Mesothelial cell of epicardium (in vitro differentiated cells): Measurements from ENCODE around the gene CREG1. TPM values are rescaled to one million over a fixed set of nuclear protein-coding genes. Genes with fewer than 3 reads are reported as not detected.
A peak's percentile ranks its signal among the peaks of the same experiment; 100 is the strongest.

ENCODE experiments used
- DNase-seq, 2 experiments: peaks; one replicate each; pipeline ENCODE4 v3.0.0; 2021; ENCODE audit warnings: low spot score in 2 of 2; ENCODE audit not compliant: unreplicated experiment in 2 of 2
- H3K27ac Mint-ChIP-seq: 2 replicates; pipeline ENCODE4 v1.8.0; 2021; ENCODE audit warnings: mixed read lengths
- H3K27me3 Mint-ChIP-seq: 2 replicates; pipeline ENCODE4 v1.8.0; 2021; ENCODE audit warnings: low read depth, mixed read lengths
- H3K36me3 Mint-ChIP-seq: 2 replicates; pipeline ENCODE4 v1.8.0; 2021; ENCODE audit warnings: mixed read lengths
- H3K4me1 Mint-ChIP-seq: 2 replicates; pipeline ENCODE4 v1.8.0; 2021; ENCODE audit warnings: mixed read lengths
- H3K4me3 Mint-ChIP-seq: 2 replicates; pipeline ENCODE4 v1.8.0; 2021; ENCODE audit warnings: mild to moderate bottlenecking, moderate library complexity, mixed read lengths
- H3K9me3 Mint-ChIP-seq: 2 replicates; pipeline ENCODE4 v1.8.0; 2021; ENCODE audit warnings: mixed read lengths
- CTCF ChIP-seq: fragments of 200-600 bp; sonication (generic); IDR thresholded peaks from one replicate; pipeline ENCODE4 v1.5.0; 2021; ENCODE audit warnings: antibody characterized with exemption; ENCODE audit not compliant: unreplicated experiment
- total RNA-seq: library from RNA; stranded (reverse); gene quantifications from 3 replicates; pipeline ENCODE4 v1.2.1, GENCODE V29; 2021

The CREG1 gene
- total RNA-seq, 1 donor from 2014 or later: 41.7 TPM

- no peaks in the 10 kb centered on the region for H3K4me1 Mint-ChIP-seq
- no peaks in the 10 kb centered on the region for H3K9me3 Mint-ChIP-seq
- TF ChIP-seq CTCF: no peak
- peaks cover 16% of the 10 kb centered on the region for H3K36me3 Mint-ChIP-seq
- no peak for DNase-seq
- no peak overlapping the region for H3K27ac Mint-ChIP-seq
- no peaks in the 10 kb centered on the region for H3K27me3 Mint-ChIP-seq
- no peak overlapping the region for H3K4me3 Mint-ChIP-seq
These were observed 10.2 kb downstream of the CREG1 start for GRCh38 chr1:167543199-167543990.

- H3K27ac Mint-ChIP-seq: no peak overlapping the region
- H3K4me3 Mint-ChIP-seq: no peak overlapping the region
- DNase-seq: no peak
These were observed 11.2 kb downstream of the CREG1 start for GRCh38 chr1:167542109-167543032.

GRCh38 chr1:167541610-167542009 lies 12.0 kb downstream of the CREG1 start:
- Mint-ChIP-seq H3K4me3 (no peak overlapping the region), H3K4me1 (no peaks in the 10 kb centered on the region), H3K9me3 (no peaks in the 10 kb centered on the region), H3K27me3 (no peaks in the 10 kb centered on the region), H3K27ac (no peak overlapping the region), H3K36me3 (peaks cover 5% of the 10 kb centered on the region)
- TF ChIP-seq CTCF: no peak
- DNase-seq: no peak

More at GRCh38 chr1:167542109-167543032, 11.2 kb downstream of the CREG1 start:
- TF ChIP-seq CTCF: no peak
- Mint-ChIP-seq H3K36me3 (peaks cover 12% of the 10 kb centered on the region), H3K27me3 (no peaks in the 10 kb centered on the region), H3K9me3 (no peaks in the 10 kb centered on the region), H3K4me1 (no peaks in the 10 kb centered on the region)

- Mint-ChIP-seq H3K9me3 (no peaks in the 10 kb centered on the region), H3K4me1 (no peaks in the 10 kb centered on the region), H3K27me3 (no peaks in the 10 kb centered on the region), H3K4me3 (no peak overlapping the region), H3K27ac (peak overlapping the region; percentile 30), H3K36me3 (peaks cover 3% of the 10 kb centered on the region)
- no peak for TF ChIP-seq CTCF
- DNase-seq: no peak
These were observed 12.6 kb downstream of the CREG1 start for GRCh38 chr1:167541003-167541402.

DNA sequence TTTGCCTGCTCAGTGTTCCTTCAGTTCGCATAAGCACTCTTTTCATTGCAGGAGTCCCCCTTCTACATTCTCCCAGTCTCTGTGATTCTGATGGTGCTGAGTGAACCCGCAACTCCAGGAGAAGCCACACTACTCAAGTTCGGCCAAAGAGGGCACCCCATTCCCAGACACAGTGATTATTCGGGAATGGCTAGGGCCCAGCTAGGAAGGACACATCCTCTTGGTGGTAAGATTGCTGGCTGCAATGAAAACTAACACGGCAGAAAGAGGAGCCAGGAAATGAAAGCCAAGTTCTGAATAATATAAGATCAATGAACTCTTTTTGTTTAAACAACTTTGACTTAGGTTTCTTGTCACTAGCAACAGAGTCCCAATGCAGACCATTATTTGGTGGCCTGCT lies 14.9 kb downstream of the CREG1 start:
- no peak for TF ChIP-seq CTCF
- H3K4me1 Mint-ChIP-seq: peaks cover 4% of the 10 kb centered on the region
- no peaks in the 10 kb centered on the region for H3K36me3 Mint-ChIP-seq
- no peaks in the 10 kb centered on the region for H3K27me3 Mint-ChIP-seq
- H3K9me3 Mint-ChIP-seq: no peaks in the 10 kb centered on the region
- no peak for DNase-seq
- no peak overlapping the region for H3K4me3 Mint-ChIP-seq
- H3K27ac Mint-ChIP-seq: no peak overlapping the region
